HG03135 (cell line): ENCODE data around the gene TRIM22.
"Not testable (repeated sequence)": the region's sequence is repeated elsewhere in the genome, so short reads cannot be mapped to it uniquely, and the experiment has no call there.

Experiments used
- ATAC-seq: cut with Tn5 transposase; IDR thresholded peaks from one replicate; pipeline ENCODE4 v1.9.1; 2021; ENCODE audit warnings: mild to moderate bottlenecking, moderate library complexity; ENCODE audit not compliant: unreplicated experiment

The TRIM22 gene

GRCh38 chr11:5690736-5691135 is 1.1 kb downstream of the TRIM22 start:
- ATAC-seq, result no peak

- not testable (repeated sequence) for ATAC-seq
Measured at GRCh38 chr11:5691238-5691963, 1.8 kb downstream of the TRIM22 start.

GRCh38 chr11:5691964-5692361 is 2.4 kb downstream of the TRIM22 start:
- ATAC-seq, result no peak

GRCh38 chr11:5694642-5695041 is 5.1 kb downstream of the TRIM22 start:
- no peak for ATAC-seq

- no peak for ATAC-seq
Measured at GRCh38 chr11:5695580-5695979, 6.0 kb downstream of the TRIM22 start.

- ATAC-seq, result no peak
Measured at GRCh38 chr11:5696210-5696609, 6.6 kb downstream of the TRIM22 start.

- ATAC-seq, result no peak
Measured at GRCh38 chr11:5698281-5698680, 8.7 kb downstream of the TRIM22 start.

GRCh38 chr11:5700421-5701054 is 10.9 kb downstream of the TRIM22 start:
- no peak for ATAC-seq

- ATAC-seq, result no peak
Measured at GRCh38 chr11:5701055-5701577, 11.5 kb downstream of the TRIM22 start.

GRCh38 chr11:5703741-5704536 is 14.3 kb downstream of the TRIM22 start:
- ATAC-seq, result peak; percentile 82

GRCh38 chr11:5705688-5706087 is 16.1 kb downstream of the TRIM22 start:
- ATAC-seq, result no peak

- no peak for ATAC-seq
Measured at GRCh38 chr11:5712507-5712906, 22.9 kb downstream of the TRIM22 start.

GRCh38 chr11:5713695-5714094 is 24.1 kb downstream of the TRIM22 start:
- no peak for ATAC-seq

GRCh38 chr11:5716518-5716917 is 26.9 kb downstream of the TRIM22 start:
- not testable (repeated sequence) for ATAC-seq

- no peak for ATAC-seq
Measured at GRCh38 chr11:5719703-5720495, 30.3 kb downstream of the TRIM22 start.

GRCh38 chr11:5722622-5723021 is 33.0 kb downstream of the TRIM22 start:
- ATAC-seq, result no peak

- ATAC-seq, result no peak
Measured at GRCh38 chr11:5726351-5726750, 36.8 kb downstream of the TRIM22 start.

- ATAC-seq, result no peak
Measured at GRCh38 chr11:5727691-5728090, 38.1 kb downstream of the TRIM22 start.

- ATAC-seq, result no peak
Measured at GRCh38 chr11:5736396-5736795, 46.8 kb downstream of the TRIM22 start, which contains the start of gene OR56B1. Gene OR56B1, plus strand, starts transcription at chr11:5736448. Its CDS starts 69 bp downstream, at chr11:5736517.

- ATAC-seq, result no peak
Measured at GRCh38 chr11:5737091-5737490, 47.5 kb downstream of the TRIM22 start.
